ENCODE data around the gene NOL4L.

Gene NOL4L

GRCh38 chr20:32551693-32552092, 33.4 kb downstream of the NOL4L start:
- no peaks in the 10 kb centered on the region for H3K36me3 ChIP-seq (ENCODE audit: control insufficient read depth in 1 of 2, insufficient read depth in 2 of 2, low read length in 2 of 2)
- DNase-seq, result no peak
- H2AFZ ChIP-seq (ENCODE audit: insufficient read depth, low read length, poor library complexity), result no peak overlapping the region
- no peak overlapping the region for H3K9ac ChIP-seq (ENCODE audit: low read length)
- H4K8ac ChIP-seq (ENCODE audit: low read depth, low read length), result no peak overlapping the region
- H4K91ac ChIP-seq (ENCODE audit: low read depth, low read length), result no peak overlapping the region
- no peaks in the 10 kb centered on the region for H3K27me3 ChIP-seq (ENCODE audit: insufficient read depth, low read length)
- no CpG with 5 or more reads among the region's 2 CpGs for WGBS (ENCODE audit: extremely low coverage, insufficient coverage, insufficient read length)
- H3K4me1 ChIP-seq (ENCODE audit: control insufficient read depth in 1 of 2, insufficient read depth in 2 of 2, low read length in 2 of 2), result peaks cover 7 to 10% of the 10 kb centered on the region in 2 experiments
- H2BK5ac ChIP-seq (ENCODE audit: low read depth, low read length, poor library complexity), result no peak overlapping the region
- H3K27ac ChIP-seq (ENCODE audit: low read depth, low read length), result no peak overlapping the region
- no peak overlapping the region for H3K4me3 ChIP-seq (ENCODE audit: low read depth, low read length)
- H3K4me2 ChIP-seq (ENCODE audit: low read length), result no peak overlapping the region
- no peak overlapping the region for H2AK5ac ChIP-seq (ENCODE audit: low read length)
- no peaks in the 10 kb centered on the region for H3K9me3 ChIP-seq (ENCODE audit: insufficient read depth, low read depth, low read length)
- no peak overlapping the region for H2BK120ac ChIP-seq (ENCODE audit: insufficient read depth, low read length, poor library complexity)
- no peak overlapping the region for H3K23ac ChIP-seq (ENCODE audit: low read length)
- H4K12ac ChIP-seq (ENCODE audit: low read depth, low read length), result no peak overlapping the region
- no peak overlapping the region for H3K4ac ChIP-seq (ENCODE audit: low read depth, low read length)
- no peak overlapping the region for H3K14ac ChIP-seq (ENCODE audit: low read length)
- peaks cover 4% of the 10 kb centered on the region for H3K79me1 ChIP-seq (ENCODE audit: low read length)
- H3K79me2 ChIP-seq (ENCODE audit: control insufficient read depth, insufficient read depth, low read length, poor library complexity), result no peaks in the 10 kb centered on the region
- no peak overlapping the region for H3K18ac ChIP-seq (ENCODE audit: low read length)
- no peak overlapping the region for H2BK12ac ChIP-seq (ENCODE audit: low read length)

DNA sequence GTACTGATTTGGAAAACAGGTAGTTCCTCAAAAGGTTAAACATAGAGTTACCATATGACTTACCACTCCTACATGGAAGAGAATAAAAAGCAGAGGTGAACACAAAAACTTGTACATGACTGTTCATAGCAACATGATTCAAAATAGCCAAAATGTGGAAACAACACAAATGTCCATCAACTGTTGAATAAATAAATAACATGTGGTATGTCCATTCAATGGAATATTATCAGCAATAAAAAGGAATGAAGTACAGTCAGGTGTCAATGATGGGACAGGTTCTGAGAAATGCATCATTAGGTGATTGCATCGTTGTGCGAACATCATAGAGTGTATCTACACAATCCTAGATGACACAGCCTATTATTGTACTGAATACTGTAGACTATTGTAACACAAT, 35.3 kb downstream of the NOL4L start:
- H3K4me3 ChIP-seq (ENCODE audit: low read depth, low read length), result no peak overlapping the region
- no peak overlapping the region for H3K4me2 ChIP-seq (ENCODE audit: low read length)
- no peaks in the 10 kb centered on the region for H3K27me3 ChIP-seq (ENCODE audit: insufficient read depth, low read length)
- H2BK120ac ChIP-seq (ENCODE audit: insufficient read depth, low read length, poor library complexity), result no peak overlapping the region
- H3K36me3 ChIP-seq (ENCODE audit: control insufficient read depth in 1 of 2, insufficient read depth in 2 of 2, low read length in 2 of 2), result no peaks in the 10 kb centered on the region
- H3K9me3 ChIP-seq (ENCODE audit: insufficient read depth, low read depth, low read length), result no peaks in the 10 kb centered on the region
- WGBS (ENCODE audit: extremely low coverage, insufficient coverage, insufficient read length), result no CpG with 5 or more reads among the region's 2 CpGs
- H3K14ac ChIP-seq (ENCODE audit: low read length), result no peak overlapping the region
- no peaks in the 10 kb centered on the region for H3K79me2 ChIP-seq (ENCODE audit: control insufficient read depth, insufficient read depth, low read length, poor library complexity)
- H2AFZ ChIP-seq (ENCODE audit: insufficient read depth, low read length, poor library complexity), result no peak overlapping the region
- peaks cover 8 to 11% of the 10 kb centered on the region in 2 experiments for H3K4me1 ChIP-seq (ENCODE audit: control insufficient read depth in 1 of 2, insufficient read depth in 2 of 2, low read length in 2 of 2)
- H2BK12ac ChIP-seq (ENCODE audit: low read length), result no peak overlapping the region
- no peak overlapping the region for H3K4ac ChIP-seq (ENCODE audit: low read depth, low read length)
- no peak overlapping the region for H2AK5ac ChIP-seq (ENCODE audit: low read length)
- no peak overlapping the region for H4K91ac ChIP-seq (ENCODE audit: low read depth, low read length)
- no peak overlapping the region for H2BK5ac ChIP-seq (ENCODE audit: low read depth, low read length, poor library complexity)
- no peak overlapping the region for H3K18ac ChIP-seq (ENCODE audit: low read length)
- no peak overlapping the region for H4K12ac ChIP-seq (ENCODE audit: low read depth, low read length)
- DNase-seq, result no peak
- peaks cover under 1% of the 10 kb centered on the region for H3K79me1 ChIP-seq (ENCODE audit: low read length)
- no peak overlapping the region for H4K8ac ChIP-seq (ENCODE audit: low read depth, low read length)
- no peak overlapping the region for H3K23ac ChIP-seq (ENCODE audit: low read length)
- H3K9ac ChIP-seq (ENCODE audit: low read length), result no peak overlapping the region
- H3K27ac ChIP-seq (ENCODE audit: low read depth, low read length), result no peak overlapping the region

DNA sequence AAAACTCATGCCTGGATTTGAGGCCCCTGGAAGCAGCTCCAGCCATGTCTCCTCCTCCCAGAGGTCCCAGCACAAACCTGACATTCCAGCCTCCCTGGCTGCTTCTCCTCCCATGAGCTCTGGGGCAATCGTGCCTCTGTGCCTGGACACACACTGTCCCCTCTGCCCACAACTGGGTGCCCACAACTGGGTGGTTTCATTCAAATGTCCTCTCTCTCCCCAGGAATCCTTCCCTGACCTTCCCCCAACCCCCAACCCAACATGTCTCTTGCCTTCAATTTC, 37.4 kb downstream of the NOL4L start:
- Histone ChIP-seq H3K9ac (ENCODE audit: low read length) (no peak overlapping the region), H3K36me3 (ENCODE audit: control insufficient read depth in 1 of 2, insufficient read depth in 2 of 2, low read length in 2 of 2) (no peaks in the 10 kb centered on the region), H3K4me2 (ENCODE audit: low read length) (no peak overlapping the region), H3K27me3 (ENCODE audit: insufficient read depth, low read length) (no peaks in the 10 kb centered on the region), H4K91ac (ENCODE audit: low read depth, low read length) (no peak overlapping the region), H3K27ac (ENCODE audit: low read depth, low read length) (no peak overlapping the region), H2AK5ac (ENCODE audit: low read length) (no peak overlapping the region), H3K23ac (ENCODE audit: low read length) (no peak overlapping the region), H2AFZ (ENCODE audit: insufficient read depth, low read length, poor library complexity) (no peak overlapping the region), H3K14ac (ENCODE audit: low read length) (no peak overlapping the region), H4K12ac (ENCODE audit: low read depth, low read length) (no peak overlapping the region), H3K4ac (ENCODE audit: low read depth, low read length) (no peak overlapping the region), H3K9me3 (ENCODE audit: insufficient read depth, low read depth, low read length) (no peaks in the 10 kb centered on the region), H2BK5ac (ENCODE audit: low read depth, low read length, poor library complexity) (no peak overlapping the region), H3K79me1 (ENCODE audit: low read length) (no peaks in the 10 kb centered on the region), H2BK12ac (ENCODE audit: low read length) (no peak overlapping the region), H3K4me3 (ENCODE audit: low read depth, low read length) (no peak overlapping the region), H2BK120ac (ENCODE audit: insufficient read depth, low read length, poor library complexity) (no peak overlapping the region), H3K4me1 (ENCODE audit: control insufficient read depth in 1 of 2, insufficient read depth in 2 of 2, low read length in 2 of 2) (peaks cover 5 to 8% of the 10 kb centered on the region in 2 experiments), H3K18ac (ENCODE audit: low read length) (no peak overlapping the region), H3K79me2 (ENCODE audit: control insufficient read depth, insufficient read depth, low read length, poor library complexity) (no peaks in the 10 kb centered on the region), H4K8ac (ENCODE audit: low read depth, low read length) (no peak overlapping the region)
- no CpG with 5 or more reads among the region's 1 CpG for WGBS (ENCODE audit: extremely low coverage, insufficient coverage, insufficient read length)
- no peak for DNase-seq

DNA sequence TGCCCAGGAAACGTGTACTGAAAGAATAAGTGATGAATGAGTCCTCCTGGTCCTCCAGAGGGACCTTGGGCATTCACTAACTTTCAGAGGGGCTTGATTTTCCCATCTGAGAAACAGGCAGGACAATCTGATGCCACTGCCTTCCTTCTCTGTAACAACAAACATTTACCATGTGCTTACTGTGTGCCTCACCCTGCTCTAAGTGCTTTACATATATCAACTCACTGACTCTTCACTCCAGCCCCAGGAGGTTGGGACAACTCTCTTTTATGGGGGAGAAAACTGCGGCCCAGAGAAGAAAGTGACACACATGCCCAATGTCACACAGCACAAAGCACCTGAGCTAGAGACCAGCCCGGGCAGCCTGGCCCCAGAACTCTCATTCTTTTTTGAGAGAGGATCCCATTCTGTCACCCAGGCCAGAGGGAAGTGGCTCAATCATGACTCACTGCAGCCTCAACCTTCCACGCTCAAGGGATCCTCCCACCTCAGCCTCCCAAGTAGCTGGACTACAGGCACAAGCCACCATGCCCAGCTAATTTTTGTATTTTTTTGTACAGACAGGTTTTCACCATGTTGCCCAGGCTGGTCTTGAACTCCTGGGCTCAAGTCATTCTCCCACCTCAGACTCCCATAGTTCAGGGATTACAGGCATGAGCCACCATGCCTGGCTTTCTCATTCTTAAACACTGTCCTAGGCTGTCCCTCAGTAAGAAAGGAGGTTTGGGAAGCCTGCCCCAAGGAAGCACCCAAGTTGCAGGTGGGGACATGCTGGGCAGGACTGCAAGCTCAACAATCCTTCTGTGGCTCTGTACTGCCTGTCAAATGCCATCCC, 38.0 kb downstream of the NOL4L start:
- Histone ChIP-seq H3K4me2 (ENCODE audit: low read length) (no peak overlapping the region), H3K4ac (ENCODE audit: low read depth, low read length) (no peak overlapping the region), H2AK5ac (ENCODE audit: low read length) (no peak overlapping the region), H3K27ac (ENCODE audit: low read depth, low read length) (no peak overlapping the region), H3K4me3 (ENCODE audit: low read depth, low read length) (no peak overlapping the region), H3K36me3 (ENCODE audit: control insufficient read depth in 1 of 2, insufficient read depth in 2 of 2, low read length in 2 of 2) (no peaks in the 10 kb centered on the region), H4K12ac (ENCODE audit: low read depth, low read length) (no peak overlapping the region), H2AFZ (ENCODE audit: insufficient read depth, low read length, poor library complexity) (no peak overlapping the region), H3K18ac (ENCODE audit: low read length) (no peak overlapping the region), H2BK12ac (ENCODE audit: low read length) (no peak overlapping the region), H3K27me3 (ENCODE audit: insufficient read depth, low read length) (no peaks in the 10 kb centered on the region), H3K23ac (ENCODE audit: low read length) (no peak overlapping the region), H2BK120ac (ENCODE audit: insufficient read depth, low read length, poor library complexity) (no peak overlapping the region), H4K8ac (ENCODE audit: low read depth, low read length) (no peak overlapping the region), H4K91ac (ENCODE audit: low read depth, low read length) (no peak overlapping the region), H2BK5ac (ENCODE audit: low read depth, low read length, poor library complexity) (no peak overlapping the region), H3K14ac (ENCODE audit: low read length) (no peak overlapping the region), H3K4me1 (ENCODE audit: control insufficient read depth in 1 of 2, insufficient read depth in 2 of 2, low read length in 2 of 2) (peaks cover 5 to 8% of the 10 kb centered on the region in 2 experiments), H3K9me3 (ENCODE audit: insufficient read depth, low read depth, low read length) (no peaks in the 10 kb centered on the region), H3K9ac (ENCODE audit: low read length) (no peak overlapping the region), H3K79me2 (ENCODE audit: control insufficient read depth, insufficient read depth, low read length, poor library complexity) (no peaks in the 10 kb centered on the region), H3K79me1 (ENCODE audit: low read length) (no peaks in the 10 kb centered on the region)
- no CpG with 5 or more reads among the region's 4 CpGs for WGBS (ENCODE audit: extremely low coverage, insufficient coverage, insufficient read length)
- DNase-seq, result no peak
